ENCODE data around the gene DPP7. TPM values are rescaled to one million over a fixed set of nuclear protein-coding genes. Genes with fewer than 3 reads are reported as not detected.

DPP7 gene
- total RNA-seq, 1 experiment from 2014 or later: 291 TPM

- BruUV-seq (replicated peaks): no TSS peak
- ChIA-PET RAD21 (ENCODE audit: low non-redundant PET in 1 of 2, low total read pairs in 2 of 2, uncharacterized antibody in 2 of 2, unreplicated experiment in 2 of 2) (no interaction called here), CTCF (no interaction called here), POLR2A (no interaction called here)
- Histone ChIP-seq H3K9me2 (ENCODE audit: insufficient read depth) (no peaks in the 10 kb centered on the region), H3K9ac (ENCODE audit: low read length) (no peak overlapping the region), H3K9me3 (ENCODE audit: control insufficient read depth in 1 of 2, insufficient read depth in 1 of 2, low read depth in 1 of 2, low read length in 2 of 2) (no peaks in the 10 kb centered on the region), H3K79me2 (ENCODE audit: insufficient read depth, low read length) (peaks cover 6% of the 10 kb centered on the region; the same call in 1 of the 2 replicates), H3K27ac (ENCODE audit: low read depth, low read length) (no peak overlapping the region), H3K27me3 (ENCODE audit: insufficient read depth, low read length) (no peaks in the 10 kb centered on the region), H3K4me3 (replicated peaks in 1 of 2; ENCODE audit: low read depth in 1 of 2, low read length in 2 of 2) (no peak overlapping the region), H3K4me2 (ENCODE audit: low read length) (no peak overlapping the region), H2AFZ (ENCODE audit: low read depth, low read length, poor library complexity, severe bottlenecking) (no peak overlapping the region), H3K36me3 (ENCODE audit: control insufficient read depth in 1 of 2, insufficient read depth in 2 of 2, low read length in 2 of 2) (0 out of 4 replicates have a peak, but pooled peaks cover 0 to 8% of the 10 kb centered on the region in 2 experiments), H4K20me1 (ENCODE audit: insufficient read depth) (no peaks in the 10 kb centered on the region), H3K4me1 (ENCODE audit: control insufficient read depth in 1 of 2, insufficient read depth in 2 of 2, low read length in 2 of 2) (peaks cover 19 to 43% of the 10 kb centered on the region in 2 experiments)
- no peak for ATAC-seq
- DNase-seq (ENCODE audit: low read depth, low spot score): no peak
- TF ChIP-seq CTCF (IDR thresholded peaks at IDR 0.05 in 2 of 3, conservative IDR thresholded peaks at IDR 0.05 in 1 of 3; ENCODE audit: borderline replicate concordance in 1 of 3, insufficient read depth in 1 of 3, low read depth in 2 of 3, low read length in 2 of 3) (no peak), RAD21 (IDR thresholded peaks at IDR 0.05; ENCODE audit: low read depth) (no peak), ZFX (IDR thresholded peaks at IDR 0.05) (no peak), EZH2phosphoT487 (IDR thresholded peaks at IDR 0.05; ENCODE audit: borderline replicate concordance) (no peak), SRF (IDR thresholded peaks at IDR 0.05; ENCODE audit: low read depth) (no peak), YY1 (IDR thresholded peaks at IDR 0.05; ENCODE audit: extremely low read depth, insufficient replicate concordance, low read depth, low read length) (no peak), EGR1 (IDR thresholded peaks at IDR 0.05; ENCODE audit: low read depth) (no peak), TCF7L2 (IDR thresholded peaks at IDR 0.05; ENCODE audit: borderline replicate concordance, extremely low read depth, insufficient read depth, insufficient read length) (no peak)
- TF ChIP-seq, protein P1, sequence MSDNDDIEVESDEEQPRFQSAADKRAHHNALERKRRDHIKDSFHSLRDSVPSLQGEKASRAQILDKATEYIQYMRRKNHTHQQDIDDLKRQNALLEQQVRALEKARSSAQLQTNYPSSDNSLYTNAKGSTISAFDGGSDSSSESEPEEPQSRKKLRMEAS (IDR thresholded peaks at IDR 0.05): no peak
- intact Hi-C loops (cut with micrococcal nuclease): no loop called here
These were observed 39.2 kb downstream of the DPP7 start for GRCh38 chr9:137075275-137075775.
